Stimulated activated CD8-positive, alpha-beta memory T cell treated with anti-CD3 and anti-CD28 coated beads, Interleukin-12 subunit alpha, Interleukin-12 subunit beta, amount 100 ng/mL, for 24 hours (primary cell): ENCODE results near the gene GCNT4.

Experiments
- DNase-seq: peaks from one replicate; pipeline ENCODE4 v3.0.0-alpha.2; 2020; ENCODE audit errors: extremely low read depth

Gene GCNT4

DNA sequence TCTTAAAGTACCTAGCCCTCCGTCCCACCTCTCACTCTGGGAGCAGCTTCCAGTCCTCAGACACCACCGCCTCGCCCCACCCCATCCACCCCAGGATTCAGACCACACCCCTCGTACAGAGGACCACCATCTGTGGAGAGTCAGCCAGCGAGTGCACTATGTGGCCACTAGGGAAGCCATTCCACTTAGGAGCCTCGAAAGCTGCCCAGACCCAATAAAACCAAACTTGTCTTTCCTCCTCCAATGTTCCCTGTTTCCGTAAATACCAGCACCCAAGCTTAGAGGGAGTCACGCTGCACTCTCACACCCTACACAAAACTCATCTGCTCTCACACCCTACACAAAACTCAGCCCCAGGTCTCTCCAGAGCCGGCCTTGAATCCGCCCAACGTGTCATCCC is 1.9 kb downstream of the GCNT4 start:
- DNase-seq = peak; percentile 16

DNA sequence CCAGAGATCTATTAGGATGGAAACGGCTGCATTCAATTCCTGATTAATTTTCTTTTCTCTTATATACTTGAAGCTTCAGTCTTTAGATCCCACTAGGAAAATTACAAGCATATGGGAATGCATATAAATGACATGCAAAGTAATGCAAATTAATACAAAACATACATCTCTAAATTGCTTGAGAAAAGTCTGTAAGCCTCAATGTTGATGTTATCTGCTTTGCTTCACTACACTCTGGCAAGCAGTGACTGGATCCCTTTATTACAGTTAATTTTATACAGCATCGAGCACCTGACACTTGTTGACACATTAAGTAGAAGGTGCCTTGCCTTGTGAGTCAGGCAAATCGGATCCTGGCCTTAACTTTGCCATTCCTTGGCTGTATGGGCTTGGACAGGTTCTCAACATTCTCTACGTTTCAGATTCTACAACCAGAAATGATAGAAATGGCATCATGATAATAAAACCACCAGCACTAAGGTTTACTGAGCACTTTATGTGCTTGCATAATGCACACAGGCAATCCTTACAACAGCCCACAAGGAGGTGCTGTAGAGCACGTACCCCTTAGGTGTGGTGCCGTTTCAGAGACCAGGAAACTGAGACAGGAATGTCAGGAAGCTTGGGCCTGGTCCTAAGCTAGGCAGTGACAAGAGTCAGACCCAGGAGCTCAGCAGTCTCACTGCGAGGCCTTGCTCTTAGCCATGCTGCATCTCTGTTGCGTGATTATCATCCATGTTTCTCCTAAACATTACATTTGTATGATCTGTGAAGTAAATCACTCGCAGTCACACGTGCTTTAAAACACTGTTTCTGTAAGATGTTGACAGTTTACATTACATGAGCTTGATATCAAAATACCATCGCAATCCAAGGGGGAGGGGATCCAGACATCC is 2.7 kb downstream of the GCNT4 start:
- no peak for DNase-seq

DNA sequence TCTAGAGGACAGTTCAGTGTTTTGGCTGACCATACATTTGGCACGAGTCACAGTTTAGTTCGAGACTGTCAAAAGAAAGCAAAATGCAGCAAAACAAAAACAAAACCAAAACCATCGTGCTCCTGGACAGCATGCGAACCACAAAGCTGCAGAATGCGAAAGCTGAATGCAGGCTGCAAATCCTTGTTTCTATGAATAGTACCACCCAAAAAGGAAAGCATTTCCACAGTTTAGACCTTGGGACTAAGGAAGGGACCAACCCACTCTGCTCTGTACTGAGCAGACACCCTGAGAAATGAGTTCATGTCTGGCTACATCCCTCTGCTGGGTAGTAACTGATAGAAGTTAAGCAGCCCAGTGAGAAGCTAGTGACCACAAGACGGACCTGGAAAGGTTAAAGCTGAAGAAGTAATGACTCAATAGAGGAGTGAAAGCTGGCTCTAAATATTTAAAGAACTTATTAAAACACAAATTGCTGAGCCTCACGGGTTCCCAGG is 3.9 kb downstream of the GCNT4 start:
- no peak for DNase-seq

DNA sequence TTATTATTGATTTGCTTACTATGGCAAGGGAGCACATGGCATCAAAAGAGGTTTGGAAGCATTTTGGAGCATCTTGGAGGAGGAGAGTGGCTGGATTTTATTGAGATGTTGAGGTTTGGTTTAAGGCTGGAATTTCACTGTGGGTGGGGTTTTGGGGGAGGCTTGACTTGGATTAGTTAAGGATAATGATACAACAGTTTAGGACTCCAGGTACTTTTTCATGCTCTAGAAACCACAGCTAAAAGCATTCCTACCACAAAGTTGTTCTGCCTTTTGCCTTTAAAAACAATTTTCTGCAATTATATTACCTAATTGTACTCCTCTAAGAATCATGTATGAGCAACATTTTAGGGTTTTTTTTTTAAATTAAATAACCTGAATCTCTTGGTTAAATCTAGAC is 5.0 kb downstream of the GCNT4 start:
- no peak for DNase-seq

DNA sequence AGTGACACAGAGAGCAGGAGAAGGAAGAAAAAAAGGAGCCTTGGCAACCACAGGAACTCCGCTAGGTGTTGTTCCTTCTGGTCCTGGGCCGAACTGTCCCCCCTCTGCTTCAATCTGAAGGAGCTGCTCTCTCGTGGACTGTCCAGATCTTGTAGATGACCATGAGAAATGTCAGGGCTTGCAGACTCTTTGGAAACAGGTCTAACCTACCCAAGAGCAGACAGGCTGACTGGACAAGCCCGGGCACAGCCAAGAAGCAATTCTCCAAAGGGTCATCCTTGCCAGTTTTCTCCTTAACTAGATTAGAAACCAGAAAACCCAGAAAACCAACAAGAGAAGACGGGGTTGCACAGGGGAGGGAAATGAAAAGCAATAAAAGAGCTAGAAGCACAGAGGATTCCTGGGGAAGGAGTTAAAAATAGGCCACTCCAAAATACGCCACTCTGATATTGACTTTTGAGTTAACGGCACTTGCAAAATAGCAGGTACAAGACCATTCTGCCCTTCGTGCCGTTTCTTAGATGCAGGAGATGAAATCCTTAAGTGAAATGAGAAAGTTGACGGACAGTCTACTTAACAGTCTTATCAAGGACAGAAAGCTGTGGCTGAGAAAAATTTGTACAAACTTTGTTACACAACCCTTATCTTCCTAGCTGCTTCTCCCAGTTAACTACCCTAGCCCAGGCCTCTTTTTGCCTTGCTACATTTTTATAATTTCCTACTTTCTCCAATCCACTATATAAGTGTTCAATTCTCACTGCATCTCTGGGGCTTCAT is 5.8 kb downstream of the GCNT4 start:
- DNase-seq = no peak

DNA sequence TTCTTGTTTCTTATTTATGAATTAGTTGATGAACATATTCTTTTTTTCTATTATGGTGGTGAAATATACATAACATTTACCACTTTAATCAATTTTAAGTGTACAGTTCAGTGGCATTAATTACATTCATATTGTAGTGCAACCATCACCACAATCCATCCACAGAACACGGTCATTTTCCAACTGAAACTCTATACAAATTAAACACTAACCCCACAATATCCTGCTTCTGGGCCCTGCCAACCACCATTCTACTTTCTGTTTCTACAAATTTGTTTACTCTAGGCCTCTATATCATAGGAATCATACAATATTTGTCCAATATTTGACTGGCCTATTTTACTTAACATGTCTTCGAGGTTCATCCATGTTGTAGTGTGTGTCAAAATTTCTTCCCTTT is 7.3 kb downstream of the GCNT4 start:
- no peak for DNase-seq

DNA sequence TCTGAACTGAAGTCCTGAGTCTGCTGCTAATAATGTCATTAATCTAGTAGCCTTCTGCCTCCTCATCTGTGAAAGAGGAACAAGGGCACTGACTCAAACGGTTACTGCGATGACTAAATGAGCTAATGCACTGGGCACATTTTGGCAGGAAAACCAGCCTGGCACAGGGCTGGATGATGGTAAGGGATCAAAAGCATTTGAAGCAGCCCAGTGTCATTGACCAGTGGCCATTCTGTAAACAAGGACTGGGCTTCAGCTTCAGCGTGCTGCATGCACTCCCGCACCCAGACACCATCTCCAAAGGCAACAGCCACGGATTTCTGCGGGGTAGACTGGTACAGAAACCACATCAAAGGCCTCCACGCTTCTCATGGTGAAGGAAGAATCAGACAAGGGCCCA is 8.0 kb downstream of the GCNT4 start:
- no peak for DNase-seq

DNA sequence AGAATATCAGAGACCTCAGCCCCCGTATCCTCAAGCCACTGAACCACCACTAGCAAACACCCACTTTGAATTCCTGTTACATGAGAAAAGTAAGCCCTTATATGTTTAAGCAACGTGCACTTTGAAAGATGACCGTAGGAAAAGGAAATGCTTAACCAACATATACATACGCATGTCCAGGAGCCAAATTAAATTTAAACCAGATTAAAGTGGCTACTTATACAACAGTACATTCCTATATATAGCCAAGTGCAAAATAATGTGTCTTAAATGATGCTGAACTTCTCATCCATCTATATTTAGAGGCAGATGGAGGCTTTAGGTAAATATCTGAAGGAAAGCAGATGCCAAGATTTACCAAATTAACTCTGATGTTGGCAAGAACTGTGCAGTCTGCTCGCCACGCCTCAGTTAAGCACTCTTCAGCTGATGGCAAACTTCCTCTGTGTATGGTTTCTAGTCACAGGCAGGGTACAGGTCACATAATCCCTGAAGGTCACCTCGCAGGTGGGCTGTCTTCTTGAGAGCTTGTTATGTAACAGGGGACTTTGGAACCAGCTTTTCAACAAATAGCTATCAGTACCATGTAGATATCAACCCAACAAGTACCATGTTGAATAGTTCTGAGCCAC is 8.6 kb downstream of the GCNT4 start:
- DNase-seq = no peak

DNA sequence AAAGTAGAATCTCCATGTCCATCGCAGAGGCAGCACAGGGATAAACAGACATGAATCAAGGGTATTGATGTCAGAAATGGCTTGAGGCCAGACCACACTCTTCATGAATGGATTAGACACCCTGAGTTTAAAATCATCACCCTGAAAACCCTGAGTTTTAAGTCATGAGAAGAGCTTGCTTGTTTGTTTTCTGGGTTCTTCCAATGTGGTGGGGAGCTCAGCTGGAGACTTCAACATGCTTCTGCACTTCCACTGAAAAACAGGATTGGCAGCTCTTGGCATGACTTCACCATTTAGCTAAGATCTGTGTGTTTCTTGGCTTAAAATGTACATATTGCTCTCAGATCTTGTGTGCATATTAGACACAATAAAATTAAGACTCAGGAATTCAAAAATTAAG is 9.8 kb downstream of the GCNT4 start:
- DNase-seq = no peak

DNA sequence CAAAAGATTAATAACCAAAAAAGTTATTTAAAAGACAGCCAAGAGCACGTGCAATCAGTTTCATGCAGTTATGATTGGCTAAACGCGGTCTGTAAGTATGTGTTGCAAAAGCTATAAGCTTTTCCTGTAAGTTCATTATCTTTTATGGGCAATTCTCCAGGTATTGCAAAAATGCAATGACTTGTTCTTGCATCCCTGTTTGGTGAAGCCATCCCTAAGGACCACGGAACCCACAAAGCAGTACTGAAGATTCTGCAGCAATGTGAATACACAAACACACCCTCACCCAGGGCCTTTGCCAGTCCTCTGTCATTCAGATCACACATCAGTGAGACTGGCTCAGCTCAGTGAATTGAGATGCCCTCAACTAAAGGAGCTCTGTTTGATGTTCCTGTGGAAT is 11.4 kb downstream of the GCNT4 start:
- DNase-seq = no peak

DNA sequence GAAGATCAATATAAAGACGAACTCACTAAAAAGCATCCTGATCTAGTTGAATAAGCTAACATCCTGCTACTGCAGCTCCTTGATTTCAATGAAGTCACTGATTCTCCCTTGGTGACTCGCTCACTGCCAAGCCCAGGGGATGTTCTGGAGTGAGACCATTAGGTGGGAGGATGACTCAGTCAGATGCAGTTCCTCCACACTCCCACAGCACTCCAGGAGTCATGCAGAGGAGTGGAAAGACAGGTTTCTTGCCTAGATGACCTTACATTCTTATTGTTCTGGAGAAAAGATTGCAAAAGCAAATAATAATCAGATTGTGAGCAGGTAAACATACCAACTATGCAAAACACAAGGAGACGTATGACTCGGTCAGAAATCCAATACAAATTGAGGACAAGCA is 15.3 kb downstream of the GCNT4 start:
- no peak for DNase-seq

DNA sequence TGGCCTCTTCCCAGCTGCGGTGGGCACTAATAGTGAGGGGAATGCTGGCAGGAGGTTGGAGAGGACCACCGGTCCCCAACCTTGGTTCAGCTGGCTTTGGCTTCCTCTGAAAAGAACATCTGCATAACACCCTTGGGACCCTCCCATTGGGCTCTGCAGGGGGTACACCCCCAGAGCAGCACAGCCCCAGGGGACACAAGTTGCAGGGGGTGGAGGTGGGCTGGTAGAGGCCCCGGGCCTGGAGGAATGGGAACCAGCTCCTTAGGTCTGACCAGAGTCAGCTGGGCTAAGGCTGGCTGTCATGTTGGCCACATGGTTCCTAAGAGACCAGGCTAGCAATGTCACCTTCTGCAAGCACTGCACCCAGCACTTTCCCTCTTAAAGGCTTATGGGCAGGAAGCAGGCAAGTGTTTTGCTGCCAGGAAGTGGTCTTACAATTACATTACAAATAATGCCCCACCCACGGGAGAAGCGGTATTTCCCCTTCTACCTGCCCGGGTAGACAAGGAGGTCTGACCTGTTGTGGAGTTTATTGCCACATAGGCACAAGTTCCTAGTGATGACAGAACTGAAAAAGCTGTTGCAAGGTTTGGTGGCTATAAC is 18.1 kb downstream of the GCNT4 start:
- no peak for DNase-seq

DNA sequence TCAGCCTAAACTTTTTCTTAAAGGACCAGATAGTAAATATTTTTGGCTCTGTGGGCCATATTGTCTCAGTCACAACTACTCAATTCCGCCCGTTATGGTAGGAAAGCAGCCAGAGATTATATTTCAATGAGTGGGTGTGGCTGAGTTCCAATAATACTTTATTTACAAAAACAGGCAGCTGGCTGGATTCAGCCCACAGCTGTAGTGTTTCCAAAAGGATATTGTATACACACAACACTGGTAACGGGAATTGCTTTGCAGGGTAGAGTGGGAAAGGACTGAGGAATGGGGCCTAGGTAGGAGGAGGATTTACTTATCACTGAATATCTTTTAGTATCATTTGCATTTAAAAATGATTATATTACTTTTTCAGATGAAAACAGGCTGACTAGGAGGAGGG is 21.0 kb downstream of the GCNT4 start:
- no peak for DNase-seq

DNA sequence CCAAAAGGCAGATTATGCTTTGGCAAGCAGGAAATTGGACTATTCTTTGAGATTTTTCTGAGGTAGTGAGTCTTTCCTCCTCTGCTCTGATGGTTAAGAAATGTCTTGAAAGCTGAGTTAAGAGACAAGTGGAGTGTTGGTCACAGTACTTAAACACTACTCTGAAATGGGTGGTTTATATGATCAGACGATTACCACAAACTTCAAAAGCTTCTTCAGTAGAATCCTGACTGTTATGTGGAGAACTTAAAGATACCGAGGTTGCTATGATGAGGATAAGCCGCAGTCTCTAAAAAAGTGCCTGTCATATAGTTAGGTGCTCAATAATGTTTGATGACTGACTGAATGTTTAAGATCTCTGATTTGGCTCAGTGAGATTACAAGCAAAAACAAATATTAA is 24.3 kb downstream of the GCNT4 start:
- DNase-seq = no peak

DNA sequence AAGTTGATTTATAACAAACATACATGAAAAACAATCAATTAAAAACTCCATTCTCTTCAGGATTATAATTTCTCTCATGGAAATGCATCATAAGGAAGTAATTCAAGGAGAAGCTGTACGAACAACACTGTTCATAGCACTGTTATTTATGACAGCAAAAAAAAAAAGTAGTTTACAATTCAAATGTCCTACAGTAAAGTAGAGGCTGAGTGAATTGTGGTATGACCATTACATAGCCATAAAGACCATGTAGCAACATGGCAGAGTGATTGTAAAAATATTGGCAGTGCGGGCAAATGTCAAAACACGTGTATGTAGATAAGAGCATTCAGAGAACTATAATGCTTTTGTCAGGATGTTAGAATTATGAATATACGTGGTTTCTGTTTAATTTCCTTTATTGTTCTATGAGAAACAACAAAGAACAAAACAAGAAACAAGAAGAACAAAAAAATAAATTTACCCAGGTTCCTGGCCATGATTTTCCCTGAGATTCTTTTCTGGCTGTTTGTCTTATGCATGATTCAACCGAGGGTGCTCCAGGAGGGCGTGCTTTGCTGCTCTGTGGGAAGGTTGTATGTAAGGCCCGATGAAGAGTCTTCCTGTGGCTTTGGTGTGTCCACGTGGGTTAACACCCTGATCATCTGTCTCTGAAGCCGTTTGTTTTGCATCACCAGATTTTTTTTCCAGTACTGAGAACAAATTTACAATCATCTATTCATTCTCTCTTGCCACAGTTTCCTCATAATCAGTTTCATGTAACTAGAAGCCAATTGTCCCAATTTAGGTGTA is 28.8 kb downstream of the GCNT4 start:
- DNase-seq = no peak

DNA sequence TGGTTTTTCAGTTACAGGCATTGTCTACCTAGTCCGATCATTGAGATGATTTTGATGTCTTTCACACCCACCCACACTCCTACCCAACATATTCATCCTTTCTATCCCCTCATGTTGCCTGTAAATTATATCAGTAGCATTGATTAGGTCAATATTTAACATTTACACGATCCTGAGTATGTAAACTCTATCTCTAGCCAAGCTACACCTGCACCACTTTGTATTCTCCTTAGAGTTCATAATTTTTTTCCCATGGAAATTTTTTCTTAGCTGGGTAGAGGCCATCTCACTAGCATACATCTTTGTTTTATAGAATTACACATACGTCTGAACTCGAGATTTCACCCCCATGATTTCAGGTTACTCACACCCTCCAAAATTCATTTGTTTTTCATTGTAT is 30.6 kb downstream of the GCNT4 start:
- DNase-seq = no peak

DNA sequence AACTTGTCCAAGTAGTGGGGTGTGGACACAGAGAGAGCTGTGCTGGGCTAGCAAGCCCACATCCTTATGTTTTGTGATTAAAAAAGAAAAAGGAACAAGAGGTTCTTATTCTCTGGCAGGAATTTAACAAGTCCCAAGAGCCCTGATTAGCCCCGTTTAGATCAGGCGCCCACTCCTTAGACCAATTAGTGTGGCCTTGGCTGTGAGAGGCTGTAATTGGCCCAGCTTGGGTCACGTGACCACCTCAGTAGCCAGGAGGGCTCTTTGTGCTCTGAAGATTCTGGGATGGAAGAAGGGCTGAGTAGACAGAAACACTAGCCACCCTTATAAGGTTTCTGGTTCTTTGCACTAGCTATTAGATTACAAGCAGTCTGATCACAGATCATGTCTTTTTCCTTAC is 31.1 kb downstream of the GCNT4 start:
- DNase-seq = no peak

DNA sequence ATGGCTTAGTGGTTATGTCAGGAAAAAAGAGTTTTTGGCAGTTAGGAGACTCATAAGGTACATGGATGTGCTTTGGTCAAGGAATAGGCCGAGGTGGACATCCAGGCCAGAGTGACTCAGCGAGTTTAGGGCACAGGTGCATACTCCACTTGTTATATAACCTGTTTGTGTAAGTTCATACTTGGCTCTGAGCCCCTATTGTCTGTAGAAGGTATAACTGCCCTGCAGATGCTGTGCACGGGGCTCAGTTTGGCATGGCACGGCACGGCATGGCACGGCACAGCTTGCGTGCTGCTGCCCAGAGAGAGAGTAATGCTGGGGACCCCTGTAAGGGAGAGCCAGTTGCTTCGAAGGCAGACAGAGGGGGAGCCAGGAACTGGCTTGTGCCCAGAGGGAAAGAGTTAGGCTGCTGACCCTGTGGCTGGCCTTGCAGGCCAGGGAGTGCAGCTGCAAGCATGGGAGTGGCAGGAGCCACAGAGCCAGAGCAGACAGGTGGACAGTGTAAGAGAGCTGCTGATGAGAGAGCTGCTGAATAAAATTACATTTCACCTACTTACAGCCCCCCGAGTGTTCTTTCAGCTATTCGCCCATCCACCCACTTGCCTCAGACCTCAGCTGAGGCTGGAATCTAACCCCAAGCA is 32.2 kb downstream of the GCNT4 start:
- DNase-seq = no peak

DNA sequence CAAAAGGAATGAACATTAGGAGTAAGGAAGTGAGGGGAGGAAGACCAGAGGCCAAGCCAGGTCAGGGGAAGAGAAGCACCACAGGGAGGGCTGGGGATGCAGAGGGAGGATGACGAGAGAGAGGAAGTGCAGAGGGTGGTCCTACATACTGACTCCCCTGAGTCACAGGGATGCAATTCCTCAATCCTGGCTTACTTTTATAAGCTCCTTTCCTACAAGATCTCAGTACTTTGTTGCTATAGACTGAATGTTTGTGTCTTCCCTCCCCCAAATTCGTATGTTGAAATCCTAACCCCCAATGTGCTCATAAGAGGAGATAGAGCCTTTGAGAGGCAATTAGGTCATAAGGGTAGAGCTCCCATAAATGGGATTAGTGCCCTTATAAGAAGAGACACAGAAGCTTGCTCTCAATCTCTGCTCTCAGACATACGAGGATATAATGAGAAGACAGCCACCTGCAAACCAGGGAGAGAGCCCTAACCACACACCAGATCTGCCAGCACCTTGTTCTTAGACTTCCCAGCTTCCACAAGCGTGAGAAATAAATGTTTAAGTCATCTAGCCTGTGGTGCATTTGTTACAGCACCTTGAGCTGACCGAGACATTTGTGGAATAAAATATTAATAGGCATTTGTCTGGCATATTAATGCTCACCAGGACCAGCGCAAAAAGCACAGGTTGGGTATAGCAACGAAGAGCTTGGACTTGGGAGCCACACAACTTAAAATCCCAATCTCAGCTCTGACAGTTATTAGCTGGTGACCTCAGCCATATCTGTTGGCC is 33.4 kb downstream of the GCNT4 start:
- DNase-seq = no peak

DNA sequence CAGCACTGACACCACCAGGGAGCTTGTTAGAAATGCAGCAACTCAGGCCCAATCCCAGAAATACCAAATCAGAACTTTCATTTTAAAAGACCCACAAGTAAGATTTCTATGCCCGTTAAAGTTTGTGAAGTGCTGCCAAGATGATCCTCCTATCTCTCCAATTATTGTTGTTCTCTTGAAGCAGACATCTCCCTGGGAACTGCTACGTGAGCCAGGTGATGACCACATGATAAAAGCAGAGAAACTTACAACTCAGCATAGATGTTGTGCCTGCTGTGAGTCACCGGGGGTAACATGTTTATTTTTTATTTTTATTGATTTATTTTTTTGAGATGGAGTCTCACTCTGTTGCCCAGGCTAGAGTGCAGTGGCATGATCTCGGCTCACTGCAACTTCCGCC is 34.4 kb downstream of the GCNT4 start:
- DNase-seq = no peak
